VCaP (cell line): ENCODE data around the gene VIPAS39.

Source experiments
- H3K27ac ChIP-seq: fragments of 450-650 bp; 2 replicates; pipeline ENCODE4 v1.5.1; 2017
- CTCF ChIP-seq: fragments of 450-650 bp; conservative IDR thresholded peaks from 2 replicates; pipeline ENCODE4 v1.5.1; 2017; ENCODE audit warnings: mild to moderate bottlenecking, moderate library complexity

VIPAS39 gene

GRCh38 chr14:77442196-77442595 lies 15.2 kb downstream of the VIPAS39 start:
- H3K27ac ChIP-seq = no peak overlapping the region
- no peak for TF ChIP-seq CTCF

GRCh38 chr14:77439861-77440260 lies 17.5 kb downstream of the VIPAS39 start:
- H3K27ac ChIP-seq = no peak overlapping the region
- TF ChIP-seq CTCF = no peak

DNA sequence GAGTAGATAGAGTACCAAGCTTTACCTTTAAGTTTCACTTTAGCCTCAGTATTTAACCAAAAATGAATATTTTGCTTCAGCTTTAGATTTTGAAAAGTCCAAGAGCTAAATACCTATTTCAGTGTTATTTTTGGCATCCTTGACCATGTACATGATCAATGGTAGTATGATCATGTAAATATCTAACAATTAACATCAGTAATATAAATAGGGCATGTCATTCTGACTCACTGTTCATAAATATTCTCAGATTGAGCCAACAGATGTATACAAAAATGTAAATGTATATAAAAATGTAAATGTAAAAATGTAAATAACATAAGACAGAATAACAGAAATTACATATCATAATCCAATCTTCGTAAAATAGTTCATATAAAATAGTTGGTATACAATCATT lies 18.8 kb downstream of the VIPAS39 start:
- TF ChIP-seq CTCF = no peak
- no peak overlapping the region for H3K27ac ChIP-seq

DNA sequence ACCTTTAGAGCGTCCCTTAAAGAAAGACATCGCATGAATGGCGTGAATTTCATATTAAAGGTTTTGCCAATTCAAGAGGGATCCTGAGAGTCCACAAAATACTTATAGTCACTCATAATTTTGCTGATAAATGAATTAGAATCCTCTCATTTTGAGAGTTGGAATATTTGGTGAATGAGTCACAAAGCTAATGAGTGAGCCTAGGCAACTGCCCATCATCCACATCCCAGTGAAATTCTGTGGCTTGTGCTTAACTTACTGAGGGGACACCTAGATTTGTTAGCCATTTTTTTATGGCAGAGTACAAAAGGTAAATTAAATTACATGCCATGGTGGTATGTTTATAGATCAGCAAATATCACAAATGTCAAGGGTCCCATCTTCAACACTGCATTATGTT lies 21.4 kb downstream of the VIPAS39 start:
- H3K27ac ChIP-seq = no peak overlapping the region
- no peak for TF ChIP-seq CTCF

GRCh38 chr14:77426396-77426795 lies 31.0 kb downstream of the VIPAS39 start:
- TF ChIP-seq CTCF = no peak
- H3K27ac ChIP-seq = no peak overlapping the region

- H3K27ac ChIP-seq = no peak overlapping the region
- TF ChIP-seq CTCF = no peak
Observed at GRCh38 chr14:77424862-77425261, 32.5 kb downstream of the VIPAS39 start.

DNA sequence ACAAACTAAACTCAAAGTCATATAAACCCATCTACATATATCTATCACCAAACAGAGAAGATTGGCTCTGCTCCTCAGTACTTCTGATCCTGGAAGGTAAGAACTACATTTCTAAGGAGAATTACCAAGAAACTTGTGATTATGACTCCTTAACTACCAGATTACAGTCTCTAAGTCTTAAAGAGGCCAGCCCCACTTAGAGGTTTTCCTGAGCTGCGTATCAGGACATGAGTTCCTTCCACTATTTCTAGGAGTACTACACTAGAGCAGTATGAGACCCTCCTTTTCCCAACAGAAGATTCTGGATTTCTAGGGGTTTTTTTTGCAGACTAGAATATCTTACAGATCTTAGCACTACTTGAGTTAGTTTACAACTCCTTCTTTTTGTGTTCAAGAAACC lies 34.0 kb downstream of the VIPAS39 start, which contains the start of gene NOXRED1:
TSS of gene NOXRED1 (minus strand) at position 101 of the 400 bp plus-strand sequence. CDS start 634 bp downstream, outside the sequence.
- no peak for TF ChIP-seq CTCF
- H3K27ac ChIP-seq = no peak within 1 kb of the TSS

DNA sequence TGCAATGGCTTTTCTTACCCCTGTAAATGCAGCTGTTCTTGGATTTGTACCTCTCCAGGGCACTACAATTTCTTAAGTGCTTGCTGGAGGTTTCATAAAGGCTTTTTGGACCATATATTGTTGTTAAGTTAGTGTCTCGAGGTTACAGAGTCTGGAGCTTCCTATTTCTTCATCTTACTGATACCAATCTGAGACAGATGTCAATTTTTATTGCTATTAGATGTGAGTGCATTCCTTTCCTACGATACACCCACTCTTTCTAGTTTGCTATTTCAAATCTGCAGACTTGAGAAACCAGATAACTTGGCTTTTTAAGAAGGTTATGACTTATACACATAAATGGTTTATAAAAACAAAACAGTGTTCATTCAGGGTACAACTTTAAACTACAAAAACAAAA lies 36.2 kb downstream of the VIPAS39 start:
- no peak for TF ChIP-seq CTCF

More for the DNA sequence above, 36.2 kb downstream of the VIPAS39 start:
- H3K27ac ChIP-seq = no peak overlapping the region
